Stimulated activated CD8-positive, alpha-beta memory T cell treated with anti-CD3 and anti-CD28 coated beads, Interleukin-15, amount 100 ng/mL, for 24 hours (primary cell): ENCODE results near the gene CETN3.
"Not testable (repeated sequence)": the region's sequence is repeated elsewhere in the genome, so short reads cannot be mapped to it uniquely, and the experiment has no call there.

Source experiments
- DNase-seq: peaks from one replicate; pipeline ENCODE4 v3.0.0-alpha.2; 2020; ENCODE audit warnings: low read depth

Gene CETN3

DNA sequence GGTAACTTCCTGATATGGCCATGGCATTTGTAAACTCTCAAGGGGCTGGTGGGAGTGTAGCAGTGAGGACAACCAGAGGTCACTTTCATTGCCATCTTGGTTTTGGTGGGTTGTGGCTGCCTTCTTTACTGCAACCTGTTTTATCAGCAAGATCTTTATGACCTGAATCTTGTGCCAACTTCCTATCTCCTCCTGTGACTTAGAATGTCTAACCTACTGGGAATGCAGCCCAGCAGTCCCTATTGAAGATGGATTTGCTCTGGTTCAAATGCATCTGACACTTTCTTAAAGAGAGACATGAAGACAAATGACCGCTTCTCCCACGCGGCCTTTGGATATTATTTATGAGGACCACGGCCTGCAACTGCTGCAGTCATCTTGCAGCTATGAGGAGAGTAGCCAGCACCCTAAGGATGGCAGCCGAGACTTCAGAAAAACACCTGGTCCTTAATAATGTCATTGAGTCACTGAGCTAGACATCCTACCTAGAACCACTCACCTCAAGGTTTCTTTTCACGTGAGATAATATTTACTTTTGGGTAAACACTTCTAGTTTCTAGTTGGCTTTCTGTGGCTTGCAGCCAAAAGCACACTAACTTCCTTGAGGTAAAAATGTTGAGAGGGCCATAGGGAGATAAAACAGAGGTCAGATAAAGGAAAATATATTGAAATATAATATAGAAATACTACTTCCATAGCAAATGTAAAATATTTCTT, 28.2 kb downstream of the CETN3 start:
- DNase-seq, result no peak

DNA sequence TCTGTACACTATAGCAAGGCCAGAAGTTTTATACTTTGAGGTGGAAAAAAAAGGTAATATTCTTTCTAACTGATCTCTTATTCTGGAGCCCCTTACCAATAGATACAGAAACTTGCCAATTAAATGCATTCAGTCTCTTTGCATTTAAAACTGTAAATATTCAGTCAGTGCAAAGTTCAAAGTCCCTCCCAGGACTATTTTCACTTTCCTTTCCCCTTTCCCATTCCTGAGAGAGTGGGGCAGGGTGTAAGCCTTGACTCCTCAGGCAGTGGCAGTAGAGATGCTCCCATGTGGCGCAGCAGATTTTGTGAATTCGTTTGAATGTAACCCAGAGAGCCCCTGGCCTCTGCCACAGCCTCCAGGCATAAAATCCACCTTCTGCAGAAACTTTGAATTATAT, 29.9 kb downstream of the CETN3 start:
- DNase-seq, result no peak

DNA sequence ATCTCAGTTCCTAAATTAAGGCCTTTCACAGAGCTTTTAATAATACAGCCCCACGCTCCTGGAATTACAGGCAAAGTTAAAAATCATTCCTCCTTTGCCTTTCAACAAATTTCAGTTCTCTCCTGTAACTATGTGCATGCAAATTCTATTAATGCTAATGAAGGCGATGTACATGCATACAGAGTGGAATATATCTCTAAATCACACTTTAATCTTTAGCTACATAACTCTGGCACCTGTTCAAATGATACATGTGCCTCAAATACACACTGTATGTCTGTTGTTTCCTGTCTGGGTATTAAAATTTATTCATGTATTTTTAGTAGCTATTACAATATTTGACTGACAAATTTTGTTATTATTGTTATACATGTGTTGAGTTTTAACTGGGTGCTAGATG, 30.8 kb downstream of the CETN3 start:
- no peak for DNase-seq

DNA sequence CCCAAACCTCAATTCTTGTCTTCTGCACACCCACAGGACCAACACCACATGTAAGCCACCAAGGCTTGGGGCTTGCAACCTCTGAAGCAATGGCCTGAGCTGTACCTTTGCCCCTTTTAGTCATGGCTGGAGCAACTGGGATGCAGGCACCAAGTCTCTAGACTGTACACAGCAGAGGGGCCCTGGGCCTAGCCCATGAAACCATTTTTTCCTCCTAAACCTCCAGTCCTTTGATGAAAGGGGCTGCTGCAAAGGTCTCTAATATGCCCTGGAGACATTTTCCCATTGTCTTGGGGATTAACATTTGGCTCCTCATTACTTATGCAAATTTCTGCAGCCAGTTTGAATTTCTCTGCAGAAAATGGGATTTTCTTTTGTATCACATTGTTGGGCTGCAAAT, 38.3 kb downstream of the CETN3 start:
- not testable (repeated sequence) for DNase-seq

DNA sequence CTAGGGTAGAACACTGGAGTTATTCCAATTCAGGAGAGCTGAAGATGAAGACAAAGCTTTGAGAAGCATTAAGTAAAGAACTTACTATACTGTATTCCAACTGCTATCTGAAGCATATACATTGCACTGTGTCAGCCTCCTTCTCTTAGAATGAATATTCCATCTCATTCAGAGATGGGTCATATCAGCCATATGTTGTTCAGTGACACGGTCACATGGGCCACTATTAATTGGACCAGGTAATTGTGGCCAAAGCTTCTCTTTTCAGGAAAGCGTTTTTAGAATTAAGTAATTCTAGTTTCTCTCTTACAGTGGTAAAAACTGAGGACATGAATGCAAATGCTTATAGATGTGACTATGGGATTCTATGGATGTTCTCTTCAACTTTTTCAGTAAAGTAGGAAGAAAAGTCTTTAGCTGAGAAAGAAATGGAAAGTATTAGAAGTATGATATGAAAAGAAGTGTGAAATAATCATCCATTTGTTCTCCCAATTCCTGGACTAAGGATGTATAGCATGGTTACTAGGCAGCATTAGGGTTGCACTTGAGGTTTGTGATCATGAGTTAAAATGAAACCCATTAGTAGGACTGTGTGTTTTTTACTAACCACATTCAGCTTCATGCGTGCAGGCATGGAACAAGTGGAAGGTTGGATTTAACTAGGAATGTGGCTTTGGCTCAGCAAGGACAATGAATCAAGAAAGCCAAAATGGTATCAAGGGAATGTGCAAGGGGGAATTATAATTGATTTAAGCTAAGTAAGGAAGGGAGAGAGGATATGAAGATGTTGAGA, 40.9 kb downstream of the CETN3 start:
- DNase-seq, result no peak

DNA sequence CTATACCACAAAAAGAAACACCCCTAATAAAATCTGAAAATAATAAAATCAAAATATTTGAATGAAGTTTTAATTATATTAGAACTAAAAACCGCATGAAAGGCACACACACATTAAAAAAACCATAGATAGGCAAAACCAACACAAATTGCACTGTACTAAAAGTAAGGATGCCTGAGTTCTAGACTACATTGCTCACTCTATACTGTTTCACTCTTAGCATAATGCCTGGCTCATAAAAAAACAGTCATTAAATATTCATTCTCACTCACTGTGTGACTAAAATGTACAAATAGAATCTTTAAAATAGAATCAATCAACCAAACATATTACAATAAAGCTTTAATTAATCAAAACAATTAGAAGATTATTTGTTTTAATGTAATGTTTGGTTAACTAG, 41.7 kb downstream of the CETN3 start:
- no peak for DNase-seq

DNA sequence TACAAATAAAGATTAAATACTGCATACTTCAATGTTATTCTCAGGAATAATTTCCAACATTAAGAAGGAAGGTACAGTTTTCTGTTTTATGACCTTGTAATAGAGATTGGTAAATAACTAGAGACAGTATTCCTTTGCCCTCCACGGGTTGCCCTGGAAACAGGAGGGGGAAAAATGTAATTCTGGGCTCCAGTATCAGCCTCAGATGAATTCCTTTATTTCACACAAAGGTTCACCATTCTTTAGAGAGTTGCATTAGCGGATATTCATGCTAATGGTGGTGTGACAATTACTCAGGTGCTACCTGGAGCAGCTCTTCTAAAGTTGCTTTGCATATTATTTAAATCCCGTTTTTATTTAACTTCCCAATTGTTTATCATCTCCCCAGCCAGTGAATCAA, 42.6 kb downstream of the CETN3 start:
- DNase-seq, result no peak

DNA sequence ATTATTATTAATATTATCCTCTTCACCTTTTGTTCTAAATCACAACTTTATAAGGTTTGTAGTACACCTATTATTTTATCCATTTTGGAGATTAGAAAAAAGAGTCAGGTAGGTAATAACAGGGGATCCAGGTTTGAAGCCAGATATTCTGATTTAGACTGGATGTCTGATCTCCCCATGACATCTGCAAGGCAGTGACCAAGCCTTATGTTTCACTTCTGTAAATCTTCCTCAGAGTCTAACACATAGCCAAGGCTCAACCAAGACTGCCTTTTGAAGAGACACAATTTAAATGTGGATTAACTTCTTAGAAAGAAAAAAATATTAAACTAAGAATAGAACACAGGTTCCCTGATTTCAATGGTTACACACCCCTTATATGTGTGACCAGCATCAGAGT, 44.2 kb downstream of the CETN3 start:
- no peak for DNase-seq

DNA sequence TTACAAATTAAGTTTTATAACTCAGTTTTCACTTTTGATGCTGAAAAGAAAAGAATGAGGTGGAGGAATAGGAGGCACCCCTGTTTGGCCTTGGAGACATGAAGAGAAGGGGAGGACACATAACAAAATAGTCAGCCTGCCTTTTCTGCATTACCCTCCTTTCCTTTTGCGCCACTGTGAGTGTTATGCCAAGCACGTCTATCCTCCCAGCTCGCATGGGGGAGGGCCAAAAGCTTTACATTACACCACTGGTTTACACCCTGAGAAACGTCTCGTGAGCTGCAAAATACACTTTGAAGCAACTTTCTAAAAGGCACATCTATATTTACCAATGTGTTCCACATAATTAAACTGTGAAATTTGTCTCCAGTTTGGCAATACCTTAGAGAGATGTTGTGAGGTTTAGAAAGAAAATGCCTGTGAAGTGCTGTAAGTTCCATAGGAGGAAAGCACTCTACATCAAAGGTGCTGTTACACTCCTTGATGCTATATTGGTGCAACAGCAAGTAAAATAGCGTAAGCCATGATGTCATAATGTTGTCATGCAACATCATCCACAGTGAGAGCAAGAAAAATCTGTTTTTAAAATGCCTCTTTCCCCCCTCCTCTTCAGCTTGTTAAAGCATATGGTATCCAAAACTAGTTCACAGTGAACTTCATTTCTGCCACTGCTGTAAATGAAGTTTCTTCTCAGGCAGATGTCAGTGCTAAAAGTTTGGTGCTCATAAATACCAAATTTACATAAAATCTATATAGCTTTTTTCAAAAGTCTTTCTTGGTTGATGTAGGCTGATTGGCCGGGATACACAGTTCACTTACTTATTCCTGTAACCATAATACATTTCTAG, 50.3 kb downstream of the CETN3 start:
- no peak for DNase-seq

DNA sequence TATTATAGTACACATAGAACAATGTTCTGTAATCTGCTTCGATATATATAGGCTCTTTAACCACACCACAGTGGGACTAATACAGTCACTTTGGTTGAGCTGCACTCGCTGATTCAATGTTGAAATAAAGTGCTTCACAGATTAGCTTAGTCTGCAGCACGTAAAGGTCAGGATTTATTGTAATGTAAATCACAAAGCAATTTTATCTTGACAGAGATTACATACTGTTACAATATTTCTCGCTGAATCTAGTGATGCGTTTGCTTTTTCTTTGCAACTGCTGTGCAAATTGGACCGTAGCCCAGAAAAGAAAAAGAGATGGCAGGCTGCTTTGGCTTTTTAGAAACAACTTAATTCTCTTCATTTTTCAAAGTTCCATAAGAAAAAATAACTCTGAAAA, 52.9 kb downstream of the CETN3 start:
- DNase-seq, result no peak

DNA sequence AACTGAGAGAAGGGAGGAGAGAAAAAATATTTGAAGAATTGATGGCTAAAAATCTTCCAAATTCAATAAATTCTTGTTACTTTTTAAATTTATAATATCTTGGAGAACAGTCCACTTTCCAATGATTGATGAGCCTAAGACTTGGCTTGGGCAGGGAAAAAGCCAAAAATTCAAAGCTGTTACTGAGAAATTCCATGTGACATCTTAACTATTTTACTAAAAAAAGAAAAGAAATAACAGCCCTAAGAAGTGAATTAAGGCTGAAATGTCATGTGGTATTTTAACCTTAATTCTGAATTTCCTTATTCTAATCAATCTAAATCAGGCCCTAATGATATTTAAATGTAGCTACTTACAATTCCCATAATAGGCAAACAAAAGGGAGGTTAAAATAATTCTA, 53.4 kb downstream of the CETN3 start:
- no peak for DNase-seq

DNA sequence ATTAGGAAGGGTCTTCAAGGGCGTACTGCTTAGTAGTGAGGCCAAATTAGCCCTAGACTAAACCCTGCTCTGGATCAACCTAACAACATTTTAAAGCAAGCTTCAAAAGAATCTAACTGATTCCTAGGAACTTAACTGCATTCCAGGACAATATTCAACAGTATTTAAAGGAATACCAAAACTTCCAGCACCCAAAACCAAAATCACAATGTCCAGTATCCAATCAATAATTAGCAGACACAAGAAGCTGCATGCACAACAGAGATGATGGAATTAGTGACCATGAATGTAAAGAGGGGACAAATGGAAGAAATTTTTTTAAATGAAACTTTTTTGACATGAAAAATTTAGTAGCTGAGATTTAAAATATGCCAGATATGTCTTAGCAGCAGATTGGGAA, 53.9 kb downstream of the CETN3 start:
- DNase-seq, result no peak

DNA sequence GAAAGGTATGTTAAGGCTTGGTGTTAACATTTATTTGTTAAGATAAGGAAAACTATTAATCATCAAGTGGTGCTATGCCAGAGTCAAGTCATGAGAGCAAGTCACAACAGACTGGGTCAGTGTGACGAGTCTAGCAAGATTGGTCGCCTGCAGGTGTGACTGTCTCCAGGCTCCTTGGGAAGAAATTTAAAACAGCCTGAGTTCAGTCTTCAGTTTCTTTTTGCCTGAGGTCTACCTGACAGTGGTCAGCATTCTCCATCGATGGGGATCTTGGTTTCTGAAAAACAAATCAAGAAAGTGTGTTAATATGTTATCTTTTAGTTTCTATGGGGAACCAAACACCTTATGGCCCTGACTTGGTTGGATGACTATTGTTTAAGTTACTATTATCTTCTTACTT, 56.3 kb downstream of the CETN3 start:
- no peak for DNase-seq

DNA sequence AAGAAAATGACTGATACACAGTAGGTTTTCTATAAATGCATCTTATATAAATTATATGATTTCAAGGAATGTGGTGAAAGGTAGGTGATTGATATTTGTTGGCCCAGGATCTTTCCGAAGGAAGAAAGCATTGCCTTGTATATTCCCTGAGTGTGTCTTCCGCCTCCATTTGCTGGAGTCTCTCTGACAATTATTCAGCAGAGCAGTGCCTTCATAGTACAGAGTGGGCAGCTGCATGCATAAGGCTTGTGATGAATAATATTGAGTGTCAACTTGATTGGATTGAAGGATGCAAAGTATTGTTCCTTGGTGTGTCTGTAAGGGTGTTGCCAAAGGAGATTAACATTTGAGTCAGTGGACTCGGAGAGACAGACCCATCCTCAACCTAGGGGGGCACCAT, 58.5 kb downstream of the CETN3 start:
- no peak for DNase-seq

DNA sequence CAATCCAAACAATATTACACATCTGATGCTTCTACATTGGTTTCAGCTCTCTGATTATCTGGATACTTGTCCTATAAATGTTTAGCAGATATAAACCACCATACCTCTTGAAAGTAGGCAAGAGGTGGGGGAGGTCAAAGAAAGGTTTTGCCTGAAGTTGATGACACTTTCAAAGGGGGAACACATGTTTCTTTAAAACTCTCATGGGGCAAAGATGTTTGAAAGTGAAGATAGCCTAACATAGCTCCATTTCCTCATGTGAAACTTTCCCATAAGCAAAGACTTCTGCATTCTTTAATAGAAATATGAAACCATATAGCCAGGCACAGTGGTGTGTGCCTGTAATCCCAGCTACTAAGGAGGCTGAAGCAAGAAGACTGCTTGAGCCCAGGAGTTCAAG, 62.1 kb downstream of the CETN3 start:
- DNase-seq, result no peak

DNA sequence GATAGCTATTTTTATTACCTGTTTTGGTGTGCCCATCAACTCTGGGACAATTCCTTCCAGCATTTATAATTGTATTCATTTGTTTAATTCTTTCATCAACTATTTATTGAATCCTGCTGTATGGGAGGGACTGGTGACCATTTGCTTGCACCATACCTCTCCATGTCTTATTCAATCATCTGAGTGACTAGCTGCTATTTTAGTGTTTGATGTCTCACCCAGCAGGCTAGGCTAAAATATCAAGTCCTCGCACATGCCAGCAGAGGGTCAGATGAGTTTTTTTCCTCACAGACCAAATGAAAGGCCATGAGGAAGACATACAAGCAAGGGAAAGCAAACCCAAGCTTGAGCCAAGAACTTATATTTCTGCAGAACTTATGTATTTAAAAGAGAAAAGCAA, 63.9 kb downstream of the CETN3 start:
- no peak for DNase-seq

DNA sequence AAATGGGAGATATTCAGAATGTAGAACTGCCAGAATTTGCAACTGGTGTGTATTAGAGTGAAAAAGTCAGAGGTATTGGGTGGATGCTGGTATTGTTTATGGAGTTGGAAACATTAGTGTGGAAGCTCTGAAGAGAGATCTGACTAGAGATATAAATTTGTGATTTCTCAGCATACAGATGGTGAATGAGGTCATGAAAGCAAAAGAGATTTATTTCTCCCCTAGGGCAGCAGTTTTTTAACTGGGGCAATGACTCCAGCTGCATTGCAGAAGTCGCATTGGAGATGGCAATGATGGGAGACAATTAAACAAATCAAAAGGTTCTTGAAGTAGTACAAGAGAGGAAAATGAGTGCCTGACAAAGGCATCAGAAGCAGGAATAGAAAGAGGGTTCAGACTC, 64.9 kb downstream of the CETN3 start:
- DNase-seq, result no peak

DNA sequence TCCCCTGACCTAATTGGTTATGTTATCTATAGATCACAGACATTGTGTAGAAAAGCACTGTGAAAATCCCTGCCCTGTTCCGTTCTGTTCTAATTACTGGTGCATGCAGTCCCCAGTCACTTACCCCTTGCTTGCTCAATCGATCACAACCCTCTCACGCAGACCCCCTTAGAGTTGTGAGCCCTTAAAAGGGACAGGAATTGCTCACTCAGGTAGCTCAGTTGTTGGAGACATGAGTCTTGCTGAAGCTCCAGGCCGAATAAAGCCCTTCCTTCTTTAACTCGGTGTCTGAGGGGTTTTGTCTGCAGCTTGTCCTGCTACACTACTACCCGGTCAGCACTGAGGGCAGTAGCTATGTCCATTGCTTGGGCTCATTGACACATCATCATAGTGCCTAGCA, 65.8 kb downstream of the CETN3 start:
- not testable (repeated sequence) for DNase-seq

DNA sequence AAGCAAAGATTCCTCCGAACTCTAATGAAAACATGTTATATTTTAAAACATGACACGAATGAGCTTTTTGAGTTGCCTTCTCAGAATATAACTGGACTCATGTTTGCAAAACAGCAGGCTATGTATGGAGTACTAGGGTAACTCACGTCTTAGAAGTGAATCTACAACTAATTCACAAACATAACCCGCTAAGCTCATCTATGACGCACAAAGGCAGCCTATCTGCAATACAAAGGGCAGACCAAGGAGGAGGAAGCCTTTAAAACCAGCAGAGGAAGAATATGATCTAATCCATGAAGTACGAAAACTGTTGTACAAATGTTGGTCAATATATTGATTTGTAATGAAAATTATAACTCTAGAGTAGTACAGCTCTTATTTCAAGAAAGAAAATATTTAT, 67.0 kb downstream of the CETN3 start:
- DNase-seq, result no peak
